Measurements from ENCODE around the gene PLCB1.

PLCB1 gene

GRCh38 chr20:8129211-8129976 is 2.7 kb upstream of the PLCB1 start:
- Histone ChIP-seq H3K4me1 (ENCODE audit: control insufficient read depth, insufficient read depth, low read length) (peaks cover 13% of the 10 kb centered on the region), H3K27ac (ENCODE audit: insufficient read depth, low read depth, low read length, poor library complexity, severe bottlenecking) (no peak overlapping the region), H3K36me3 (ENCODE audit: control insufficient read depth, insufficient read depth, low read length) (no peaks in the 10 kb centered on the region), H3K9me3 (ENCODE audit: control insufficient read depth, low read length) (no peaks in the 10 kb centered on the region), H3K4me3 (ENCODE audit: insufficient read depth, low read depth, low read length) (no peak overlapping the region), H3K27me3 (ENCODE audit: control insufficient read depth, insufficient read depth, low read length, poor library complexity, severe bottlenecking) (peaks cover 29% of the 10 kb centered on the region)
- WGBS, 2 experiments = 88 to 93% methylated on average over 6 of the region's 6 CpGs

GRCh38 chr20:8130840-8131526 is 1.1 kb upstream of the PLCB1 start:
- H3K4me3 ChIP-seq (ENCODE audit: insufficient read depth, low read depth, low read length) = no peak overlapping the region
- H3K4me1 ChIP-seq (ENCODE audit: control insufficient read depth, insufficient read depth, low read length) = peaks cover 13% of the 10 kb centered on the region
- WGBS, 2 experiments = 84 to 88% methylated on average over 7 of the region's 8 CpGs
- H3K27ac ChIP-seq (ENCODE audit: insufficient read depth, low read depth, low read length, poor library complexity, severe bottlenecking) = no peak overlapping the region
- H3K9me3 ChIP-seq (ENCODE audit: control insufficient read depth, low read length) = no peaks in the 10 kb centered on the region
- H3K27me3 ChIP-seq (ENCODE audit: control insufficient read depth, insufficient read depth, low read length, poor library complexity, severe bottlenecking) = peaks cover 29% of the 10 kb centered on the region
- no peaks in the 10 kb centered on the region for H3K36me3 ChIP-seq (ENCODE audit: control insufficient read depth, insufficient read depth, low read length)

DNA sequence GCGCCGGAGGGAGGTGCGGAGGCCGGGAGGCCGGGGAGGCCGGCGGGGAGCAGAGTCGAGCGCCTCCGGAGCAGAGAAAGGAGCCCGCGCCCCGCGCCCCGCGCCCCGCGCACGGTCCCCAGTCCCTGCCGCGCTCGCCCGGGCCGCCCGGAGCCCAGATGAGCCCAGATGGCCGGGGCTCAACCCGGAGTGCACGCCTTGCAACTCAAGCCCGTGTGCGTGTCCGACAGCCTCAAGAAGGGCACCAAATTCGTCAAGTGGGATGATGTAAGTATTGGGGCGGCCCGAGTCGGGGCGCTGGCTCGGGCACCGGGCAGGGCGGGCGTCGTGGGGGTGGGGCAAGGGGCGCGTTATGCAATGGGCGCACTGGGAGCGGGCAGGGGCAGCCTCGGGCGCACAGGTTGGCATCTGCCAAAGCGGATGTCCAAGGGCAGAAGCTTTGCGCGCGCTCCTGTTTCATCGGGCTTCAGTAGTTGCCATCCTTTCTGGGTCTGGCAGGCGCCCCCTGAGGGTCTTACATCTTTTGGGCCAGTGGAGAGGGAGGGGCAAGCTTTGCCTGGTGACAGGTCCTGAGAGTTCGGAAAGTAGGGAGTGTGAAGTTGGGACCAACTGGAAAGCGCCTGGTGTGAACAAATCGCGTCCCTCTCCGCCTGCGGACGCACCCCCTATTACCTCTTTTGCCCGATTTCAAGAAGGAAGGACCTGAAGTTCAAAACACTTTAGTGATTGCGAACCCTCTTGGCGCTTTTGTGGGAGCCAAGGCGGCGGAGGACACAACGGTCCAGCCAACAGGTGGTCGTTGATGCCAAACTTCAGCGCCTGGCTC is 631 bp downstream of the PLCB1 start:
- Histone ChIP-seq H3K4me1 (ENCODE audit: control insufficient read depth, insufficient read depth, low read length) (peaks cover 13% of the 10 kb centered on the region), H3K27ac (ENCODE audit: insufficient read depth, low read depth, low read length, poor library complexity, severe bottlenecking) (no peak overlapping the region), H3K36me3 (ENCODE audit: control insufficient read depth, insufficient read depth, low read length) (no peaks in the 10 kb centered on the region), H3K9me3 (ENCODE audit: control insufficient read depth, low read length) (no peaks in the 10 kb centered on the region), H3K27me3 (ENCODE audit: control insufficient read depth, insufficient read depth, low read length, poor library complexity, severe bottlenecking) (peaks cover 29% of the 10 kb centered on the region), H3K4me3 (ENCODE audit: insufficient read depth, low read depth, low read length) (peak overlapping the region; percentile 63)
- WGBS, 2 experiments = 9 to 10% methylated on average over 68 of the region's 68 CpGs

DNA sequence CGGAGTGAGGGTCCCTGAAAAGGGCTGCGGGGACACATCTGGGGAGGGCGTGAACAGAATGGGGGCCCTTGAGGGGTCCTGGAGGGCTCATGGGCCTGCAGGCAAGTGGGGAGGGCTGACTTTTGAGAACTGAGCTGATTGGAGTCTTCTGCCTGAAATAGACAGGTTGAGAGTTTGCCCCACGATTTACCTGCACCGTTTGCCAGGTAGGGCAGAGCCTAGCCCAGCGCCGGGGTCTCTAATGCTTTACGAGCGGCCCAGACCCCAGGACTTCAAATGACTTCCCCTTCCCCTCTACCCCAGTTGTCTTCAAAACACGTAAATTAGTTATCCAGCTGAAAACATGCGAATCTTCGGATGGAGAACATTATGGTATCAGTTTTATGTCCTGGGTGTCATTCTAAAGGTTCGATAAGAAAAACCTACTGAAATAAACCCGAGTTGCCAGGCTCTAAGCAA is 1.3 kb downstream of the PLCB1 start:
- peaks cover 29% of the 10 kb centered on the region for H3K27me3 ChIP-seq (ENCODE audit: control insufficient read depth, insufficient read depth, low read length, poor library complexity, severe bottlenecking)
- peak overlapping the region; percentile 63 for H3K4me3 ChIP-seq (ENCODE audit: insufficient read depth, low read depth, low read length)
- H3K4me1 ChIP-seq (ENCODE audit: control insufficient read depth, insufficient read depth, low read length) = peaks cover 13% of the 10 kb centered on the region
- no peaks in the 10 kb centered on the region for H3K36me3 ChIP-seq (ENCODE audit: control insufficient read depth, insufficient read depth, low read length)
- no peaks in the 10 kb centered on the region for H3K9me3 ChIP-seq (ENCODE audit: control insufficient read depth, low read length)
- 79 to 83% methylated on average over 14 of the region's 14 CpGs for WGBS, 2 experiments
- no peak overlapping the region for H3K27ac ChIP-seq (ENCODE audit: insufficient read depth, low read depth, low read length, poor library complexity, severe bottlenecking)

GRCh38 chr20:8133851-8134451 is 1.9 kb downstream of the PLCB1 start:
- Histone ChIP-seq H3K4me1 (ENCODE audit: control insufficient read depth, insufficient read depth, low read length) (peaks cover 13% of the 10 kb centered on the region), H3K36me3 (ENCODE audit: control insufficient read depth, insufficient read depth, low read length) (no peaks in the 10 kb centered on the region), H3K27ac (ENCODE audit: insufficient read depth, low read depth, low read length, poor library complexity, severe bottlenecking) (no peak overlapping the region), H3K4me3 (ENCODE audit: insufficient read depth, low read depth, low read length) (no peak overlapping the region), H3K27me3 (ENCODE audit: control insufficient read depth, insufficient read depth, low read length, poor library complexity, severe bottlenecking) (peaks cover 29% of the 10 kb centered on the region), H3K9me3 (ENCODE audit: control insufficient read depth, low read length) (no peaks in the 10 kb centered on the region)
- WGBS, 2 experiments = 90 to 93% methylated on average over 7 of the region's 7 CpGs

DNA sequence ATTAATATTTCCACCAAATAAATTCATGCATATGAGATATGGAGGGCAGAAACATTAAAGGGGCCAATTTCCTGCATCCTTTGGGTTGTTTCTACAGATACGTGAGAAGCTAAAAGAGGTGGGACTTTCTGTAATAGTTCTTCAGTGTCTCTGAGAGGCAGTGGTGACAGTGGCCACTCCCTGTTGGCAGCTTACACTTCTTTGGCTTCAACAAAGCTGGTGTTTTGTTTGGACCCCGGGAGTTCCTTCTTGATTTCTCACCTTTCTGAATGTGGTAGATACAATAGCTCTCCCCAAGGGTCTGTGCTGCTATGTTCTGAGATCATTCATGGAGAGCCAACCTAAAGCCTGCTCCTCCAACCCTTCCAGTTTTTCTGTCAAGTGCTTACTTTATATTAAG is 7.8 kb downstream of the PLCB1 start:
- H3K4me1 ChIP-seq (ENCODE audit: control insufficient read depth, insufficient read depth, low read length) = no peaks in the 10 kb centered on the region
- 51 to 57% methylated on average over 2 of the region's 2 CpGs for WGBS, 2 experiments
- H3K36me3 ChIP-seq (ENCODE audit: control insufficient read depth, insufficient read depth, low read length) = no peaks in the 10 kb centered on the region
- H3K27ac ChIP-seq (ENCODE audit: insufficient read depth, low read depth, low read length, poor library complexity, severe bottlenecking) = no peak overlapping the region
- H3K9me3 ChIP-seq (ENCODE audit: control insufficient read depth, low read length) = no peaks in the 10 kb centered on the region
- no peaks in the 10 kb centered on the region for H3K27me3 ChIP-seq (ENCODE audit: control insufficient read depth, insufficient read depth, low read length, poor library complexity, severe bottlenecking)
- no peak overlapping the region for H3K4me3 ChIP-seq (ENCODE audit: insufficient read depth, low read depth, low read length)

DNA sequence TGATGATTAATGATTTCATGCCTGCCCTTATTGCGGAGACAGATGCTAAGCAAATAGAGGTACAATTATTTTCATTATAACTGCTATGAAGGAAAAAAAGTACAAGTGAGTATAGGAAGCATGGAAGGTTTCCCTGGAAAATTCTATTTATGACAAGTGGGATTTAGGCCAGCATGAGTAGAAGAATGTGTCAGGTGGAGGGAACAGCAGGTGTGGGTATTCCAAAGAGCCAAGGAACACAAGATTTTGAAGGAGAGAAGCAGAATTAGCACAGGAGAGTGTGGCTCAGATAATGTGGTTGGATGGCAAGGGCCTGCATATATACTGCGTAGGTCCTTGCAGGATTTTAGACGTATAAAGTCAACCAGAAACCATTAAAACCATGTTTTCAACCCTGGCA is 11.4 kb downstream of the PLCB1 start:
- WGBS, 2 experiments = 92 to 95% methylated on average over 3 of the region's 3 CpGs
- no peaks in the 10 kb centered on the region for H3K27me3 ChIP-seq (ENCODE audit: control insufficient read depth, insufficient read depth, low read length, poor library complexity, severe bottlenecking)
- H3K4me1 ChIP-seq (ENCODE audit: control insufficient read depth, insufficient read depth, low read length) = no peaks in the 10 kb centered on the region
- H3K4me3 ChIP-seq (ENCODE audit: insufficient read depth, low read depth, low read length) = no peak overlapping the region
- H3K9me3 ChIP-seq (ENCODE audit: control insufficient read depth, low read length) = no peaks in the 10 kb centered on the region
- H3K36me3 ChIP-seq (ENCODE audit: control insufficient read depth, insufficient read depth, low read length) = no peaks in the 10 kb centered on the region
- H3K27ac ChIP-seq (ENCODE audit: insufficient read depth, low read depth, low read length, poor library complexity, severe bottlenecking) = no peak overlapping the region

- 90 to 93% methylated on average over 13 of the region's 13 CpGs for whole genome bisulfite sequencing, 2 experiments
- H3K4me1 ChIP-seq (ENCODE audit: control insufficient read depth, insufficient read depth, low read length) = no peaks in the 10 kb centered on the region
- no peaks in the 10 kb centered on the region for H3K36me3 ChIP-seq (ENCODE audit: control insufficient read depth, insufficient read depth, low read length)
These were observed 12.5 kb downstream of the PLCB1 start for GRCh38 chr20:8144282-8145245.

More at GRCh38 chr20:8144282-8145245, 12.5 kb downstream of the PLCB1 start:
- no peak overlapping the region for H3K27ac ChIP-seq (ENCODE audit: insufficient read depth, low read depth, low read length, poor library complexity, severe bottlenecking)
- H3K9me3 ChIP-seq (ENCODE audit: control insufficient read depth, low read length) = no peaks in the 10 kb centered on the region
- no peak overlapping the region for H3K4me3 ChIP-seq (ENCODE audit: insufficient read depth, low read depth, low read length)
- no peaks in the 10 kb centered on the region for H3K27me3 ChIP-seq (ENCODE audit: control insufficient read depth, insufficient read depth, low read length, poor library complexity, severe bottlenecking)
